Common myeloid progenitor, CD34-positive (primary cell): ENCODE data around the gene PCDHB7.
"Not testable (repeated sequence)": the region's sequence is repeated elsewhere in the genome, so short reads cannot be mapped to it uniquely, and the experiment has no call there.

Source experiments
- CTCF ChIA-PET: fragments of 350-600 bp; sonication (Branson Sonifier 250); formaldehyde crosslinking; loops from one replicate; lab custom pipeline; 2021; ENCODE audit warnings: antibody characterized with exemption; lab: Charles Lee
- POLR2A ChIA-PET: fragments of 350-600 bp; sonication (Branson Sonifier 250); formaldehyde crosslinking; loops from one replicate; lab custom pipeline; 2021; ENCODE audit warnings: antibody characterized with exemption; lab: Charles Lee
- DNase-seq, 3 donors: peaks; one replicate each; pipeline versions ENCODE4 v3.0.0 to v3.0.0-alpha.2; 2013
- H3K27ac ChIP-seq, 2 experiments: 1 replicate in 1 of 2; 2 replicates in 1 of 2; pipeline ENCODE4 v1.7.0; 2013; ENCODE audit warnings: inconsistent platforms in 2 of 2, low read length in 2 of 2, mild to moderate bottlenecking in 2 of 2, low read depth in 1 of 2, moderate library complexity in 1 of 2; ENCODE audit not compliant: severe bottlenecking in 2 of 2, insufficient read depth in 1 of 2, poor library complexity in 1 of 2
- H3K27me3 ChIP-seq, 5 experiments: replicated peaks in 2 of 5; 1 replicate in 3 of 5; 2 replicates in 2 of 5; pipeline versions ENCODE4 v1.6.1 to v1.7.0; 2013; ENCODE audit warnings: low read length in 4 of 5, mild to moderate bottlenecking in 2 of 5, moderate library complexity in 2 of 5, inconsistent platforms in 1 of 5; ENCODE audit not compliant: insufficient read depth in 5 of 5, control insufficient read depth in 4 of 5
- H3K36me3 ChIP-seq, 4 experiments: 1 replicate in 2 of 4; 2 replicates in 2 of 4; pipeline versions ENCODE4 v1.6.1 to v1.7.0; 2013; ENCODE audit warnings: low read length in 3 of 4, control low read depth in 1 of 4, mild to moderate bottlenecking in 1 of 4; ENCODE audit not compliant: control insufficient read depth in 4 of 4, insufficient read depth in 4 of 4
- H3K4me1 ChIP-seq, 4 experiments: 1 replicate in 3 of 4; 2 replicates in 1 of 4; pipeline versions ENCODE4 v1.6.1 to v1.7.1; 2013; ENCODE audit warnings: low read length in 3 of 4, mild to moderate bottlenecking in 3 of 4, control low read depth in 1 of 4, inconsistent platforms in 1 of 4, moderate library complexity in 1 of 4; ENCODE audit not compliant: control insufficient read depth in 4 of 4, insufficient read depth in 4 of 4; ENCODE audit errors: control extremely low read depth in 1 of 4
- H3K4me3 ChIP-seq, 7 experiments: 1 replicate in 4 of 7; 2 replicates in 3 of 7; pipeline versions ENCODE4 v1.5.1 to v1.7.0; 2013; ENCODE audit warnings: mild to moderate bottlenecking in 7 of 7, low read length in 6 of 7, moderate library complexity in 6 of 7, inconsistent platforms in 2 of 7, low read depth in 2 of 7, control low read depth in 1 of 7; ENCODE audit not compliant: insufficient read depth in 4 of 7, control insufficient read depth in 1 of 7; ENCODE audit errors: extremely low read depth in 1 of 7
- H3K9me3 ChIP-seq, 5 experiments: 1 replicate in 4 of 5; 2 replicates in 1 of 5; pipeline versions ENCODE4 v1.6.1 to v1.7.1; 2013; ENCODE audit warnings: low read length in 4 of 5, mild to moderate bottlenecking in 2 of 5, inconsistent platforms in 1 of 5, low read depth in 1 of 5, moderate library complexity in 1 of 5; ENCODE audit not compliant: control insufficient read depth in 4 of 5, insufficient read depth in 2 of 5; ENCODE audit errors: control extremely low read depth in 1 of 5
- WGBS: methylation state at CpG from one replicate; pipeline ENCODE4 v1.1.5; 2013; ENCODE audit not compliant: insufficient coverage; 5-methylcytosine and 5-hydroxymethylcytosine counted together

Gene PCDHB7

GRCh38 chr5:141224844-141225243, 52.4 kb downstream of the PCDHB7 start:
- POLR2A ChIA-PET, CTCF ChIA-PET, DNase-seq, H3K4me3 ChIP-seq, H3K27ac ChIP-seq, H3K4me1 ChIP-seq, H3K36me3 ChIP-seq: not testable (repeated sequence)
- 22% methylated on average over 8 of the region's 40 CpGs for WGBS
- Histone ChIP-seq H3K9me3 (peaks cover 8 to 24% (median 14%) of the 10 kb centered on the region in 5 experiments), H3K27me3 (peaks cover 4 to 40% (median 14%) of the 10 kb centered on the region in 5 experiments)

GRCh38 chr5:141225421-141225820, 53.0 kb downstream of the PCDHB7 start:
- H3K27ac ChIP-seq, H3K36me3 ChIP-seq, POLR2A ChIA-PET, H3K4me1 ChIP-seq, H3K4me3 ChIP-seq, DNase-seq: not testable (repeated sequence)
- WGBS = 21% methylated on average over 11 of the region's 30 CpGs
- peaks cover 8 to 25% (median 14%) of the 10 kb centered on the region in 5 experiments for H3K9me3 ChIP-seq
- H3K27me3 ChIP-seq = peaks cover 4 to 40% (median 14%) of the 10 kb centered on the region in 5 experiments
- CTCF ChIA-PET = interaction anchor here (0.9 to 1.2 kb wide), 2 partner anchors 9 to 192 kb away, joined by 3 read pairs; partner anchors contain the start of gene PCDHGB7
